Heart left ventricle (tissue), 16 donors: ENCODE data around the gene DIMT1. TPM values are rescaled to one million over a fixed set of nuclear protein-coding genes. Genes with fewer than 3 reads are reported as not detected.

Source experiments
- ATAC-seq, 4 donors: fragments of 200-7000 bp; cut with Tn5 transposase; one replicate each; pipeline ENCODE4 v1.9.1; 2020 to 2022; ENCODE audit warnings: moderate library complexity in 4 of 4, mild to moderate bottlenecking in 3 of 4, moderate number of reproducible peaks in 1 of 4
- DNase-seq, 5 donors: peaks; one replicate each; pipeline ENCODE4 v3.0.0-alpha.2; 2020
- H3K27ac ChIP-seq, 12 donors: fragments of 200-600 bp; sonication (generic) in 4 of 12; one replicate each; pipeline versions ENCODE4 v1.5.0 to v1.8.0; 2016 to 2022; ENCODE audit warnings: mild to moderate bottlenecking in 2 of 12
- H3K27me3 ChIP-seq, 9 donors: fragments of 200-600 bp; sonication (generic) in 2 of 9; one replicate each; pipeline versions ENCODE4 v1.5.1 to v1.8.0; 2016 to 2022; ENCODE audit warnings: mild to moderate bottlenecking in 3 of 9
- H3K36me3 ChIP-seq, 9 donors: fragments of 200-600 bp; sonication (generic) in 2 of 9; one replicate each; pipeline versions ENCODE4 v1.5.0 to v1.8.0; 2018 to 2022; ENCODE audit warnings: mild to moderate bottlenecking in 2 of 9
- H3K4me1 ChIP-seq, 12 donors: fragments of 200-600 bp; sonication (generic) in 4 of 12; one replicate each; pipeline versions ENCODE4 v1.5.0 to v1.8.0; 2016 to 2022; ENCODE audit warnings: mild to moderate bottlenecking in 3 of 12
- H3K4me3 ChIP-seq, 12 donors: fragments of 200-600 bp; sonication (generic) in 4 of 12; one replicate each; pipeline versions ENCODE4 v1.5.0 to v1.8.0; 2017 to 2022; ENCODE audit warnings: mild to moderate bottlenecking in 9 of 12, moderate library complexity in 4 of 12
- H3K9me3 ChIP-seq, 12 donors: fragments of 200-600 bp; sonication (generic) in 4 of 12; one replicate each; pipeline versions ENCODE4 v1.5.0 to v1.8.0; 2016 to 2022; ENCODE audit warnings: mild to moderate bottlenecking in 1 of 12
- POLR2A ChIP-seq, 2 donors: fragments of 450-650 bp; IDR thresholded peaks; one replicate each; pipeline ENCODE4 v1.6.1; 2017; ENCODE audit warnings: antibody characterized with exemption in 2 of 2, mild to moderate bottlenecking in 2 of 2, moderate library complexity in 2 of 2
- WGBS, 4 donors: extraction: QIAGEN DNeasy Blood & Tissue Kit in 2 of 4; methylation state at CpG; one replicate each; pipeline versions ENCODE4 v1.1.5 to v1.1.7; 2013 to 2018; 5-methylcytosine and 5-hydroxymethylcytosine counted together
- intact Hi-C, 10 donors: fragments of 100-400 bp; cut with DNase I; formaldehyde crosslinking; loops; one replicate each; pipeline versions ENCODE4 v1.11.1 to v1.14.2; 2022
- long read RNA-seq, 3 donors: library from polyadenylated mRNA; unstranded; transcript quantifications; one replicate each; pipeline ENCODE4 v2.0.0, GENCODE V29; 2020 to 2021
- polyA plus RNA-seq, 2 donors: library from polyadenylated mRNA; stranded (reverse); fragments of 200-250 nt; gene quantifications; one replicate each; pipeline ENCODE4 v1.2.3, GENCODE V29; 2013
- total RNA-seq, 9 donors: library from RNA; depleted of rRNA in 2 of 9; stranded (reverse); fragments of >200 nt in 2 of 9; fragmentation: NEBNext Ultra II Directional in 3 of 9; extraction: Animal tissue kit (Norgen Biotek cat#: 25700) in 3 of 9; gene quantifications; one replicate each; pipeline versions ENCODE4 v1.1.0 to v1.2.4, GENCODE V29; 2016 to 2023
- TF ChIP-seq, protein P1 (sequence below), 12 donors: fragments of 200-600 bp; sonication (generic) in 4 of 12; IDR thresholded peaks; one replicate each; pipeline versions ENCODE4 v1.5.0 to v1.8.0; 2018 to 2022; ENCODE audit warnings: antibody characterized with exemption in 12 of 12, mild to moderate bottlenecking in 5 of 12
- donor health status: ischemic (EF 13 %, LVEDD 7.1; RV severe dilation, severe dysfunction).
- donor health status: healthy with polysubstance abuse.
- donor health status: DM: no; HTN: yes; CAD: no.
- donor health status: DM: no; HTN: no; CAD: no.
- donor health status: ischemic (EF 25% LVEDD 6.9; RV normal size, moderate dysfunction).
- donor health status: ischemic (EF 25% LVEDD 5.7; RV mildly dilated, moderate dysfunction).
- donor health status: healthy.
- donor health status: DM: yes; HTN: yes; CAD: no.
- donor health status: ischemic (EF 35%, LVEDD 5.7; RV mildly dilated, moderate dysfunction).
- donor health status: nonischemic (EF 11% LVEDD 7.7; RV severe dilation, severe dysfunction).
- donor health status: DM: yes; HTN: yes; CAD: no.
- donor health status: PGD.
- donor health status: ischemic (EF 29% LVEDD 5.4; RV normal size, mild dysfunction).
- donor health status: nonischemic (EF 23%, LVEDD 6.1; RV moderate dilation, normal function).

Gene DIMT1
- 10 to 100 TPM; 16.5 to 23.3 (median 18.4) TPM for total RNA-seq
- 10 to 100 TPM in 1 of 2 donors, 1 to 10 TPM in 1; 9.0 to 24.1 TPM for polyA plus RNA-seq
- long read RNA-seq, donor 1, transcript DIMT1-201 (12 exons, 2,859 nt) = major isoform, 25 of 30 reads
- long read RNA-seq, donor 1, partial matches to known transcripts = 0 of 30 reads
- long read RNA-seq, donor 1, other reads (novel, unspliced or antisense) = 3 of 30 reads
- long read RNA-seq, donor 2, transcript DIMT1-201 (12 exons, 2,859 nt) = major isoform, 142 of 158 reads
- long read RNA-seq, donor 2, partial matches to known transcripts = 6 of 158 reads
- long read RNA-seq, donor 2, other reads (novel, unspliced or antisense) = 5 of 158 reads
- long read RNA-seq, donor 3, transcript DIMT1-201 (12 exons, 2,859 nt) = major isoform, 19 of 24 reads
- long read RNA-seq, donor 3, partial matches to known transcripts = 0 of 24 reads
- long read RNA-seq, donor 3, other reads (novel, unspliced or antisense) = 3 of 24 reads

DNA sequence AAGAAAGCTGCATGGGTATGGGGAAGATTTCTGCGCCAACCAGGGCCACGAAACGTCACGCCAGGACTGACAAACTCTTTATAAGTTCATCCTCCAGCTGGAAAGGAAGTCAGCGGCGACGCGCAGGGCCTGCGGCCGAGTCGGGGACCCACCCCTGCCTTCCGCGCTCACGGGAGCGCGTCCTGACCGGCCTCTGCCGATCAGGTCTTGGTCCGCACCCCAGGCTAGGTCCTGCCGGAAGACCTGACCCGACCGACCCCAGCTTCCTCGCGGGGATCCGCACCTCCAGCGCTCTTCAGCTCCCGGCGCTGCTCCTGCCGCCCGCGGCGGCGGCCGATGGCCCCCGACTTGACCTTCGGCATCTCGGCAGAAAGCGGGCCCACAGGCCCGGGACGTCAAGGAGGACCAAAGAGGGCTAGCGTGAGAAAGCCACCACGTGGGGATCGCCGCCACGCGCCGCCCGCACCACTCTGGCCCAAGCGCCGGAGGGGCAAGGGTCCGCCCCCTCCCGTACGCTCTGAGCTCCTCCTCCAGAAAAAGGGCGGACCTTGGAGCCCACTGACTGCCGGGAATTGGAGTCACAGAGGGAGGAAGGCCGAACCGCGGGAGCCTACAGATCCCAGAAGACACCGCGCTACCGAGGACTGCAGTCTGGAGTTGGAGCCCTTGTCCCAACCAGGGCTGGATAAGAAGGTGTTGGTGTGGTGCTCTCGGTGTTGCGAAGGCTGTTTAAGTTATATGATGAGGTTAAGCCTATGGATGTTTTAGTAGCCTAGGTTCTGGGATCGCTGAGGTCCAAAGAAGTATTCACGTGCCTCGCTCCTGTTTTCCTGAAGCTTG is at the start of gene DIMT1:
Gene DIMT1, minus strand, starts transcription at position 495 of the 840 bp plus-strand sequence. Its CDS starts 133 bp downstream, at position 362.
- ATAC-seq (peak; percentile 99 to 100 (median 100)), DNase-seq (peak; percentile 96 to 97 (median 96))
- 0 to 2% (median 0%) methylated on average over 26 to 66 of the region's 66 CpGs for WGBS, 4 donors

DNA sequence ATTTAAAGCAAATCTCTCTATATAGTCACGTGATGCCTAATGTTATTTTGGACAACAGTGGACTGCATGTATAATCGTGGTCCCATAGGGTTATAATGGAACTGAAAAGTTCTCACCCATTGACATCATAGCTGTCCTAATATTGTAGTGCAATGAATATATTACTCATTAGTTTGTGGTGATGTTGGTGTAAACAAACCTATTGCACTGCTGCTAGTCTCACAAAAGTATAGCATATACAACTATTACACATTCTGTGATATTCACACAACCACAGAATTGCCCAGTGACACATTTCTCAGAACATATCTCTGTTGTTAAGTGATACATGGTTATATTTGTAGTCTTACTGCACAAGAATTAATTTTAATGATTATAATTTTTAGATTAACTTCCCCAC is 46.6 kb upstream of the DIMT1 start:
- Histone ChIP-seq H3K36me3 (peaks cover 0 to 67% (median 38%) of the 10 kb centered on the region in 9 donors), H3K27ac (no peak overlapping the region), H3K27me3 (no peaks in the 10 kb centered on the region), H3K4me3 (no peak overlapping the region), H3K9me3 (no peaks in the 10 kb centered on the region), H3K4me1 (no peaks in the 10 kb centered on the region)
- no peak for TF ChIP-seq POLR2A (IDR thresholded peaks at IDR 0.05)
- no peak for ATAC-seq
- DNase-seq = no peak
- WGBS, 4 donors = 82 to 87% (median 85%) methylated on average over 2 of the region's 2 CpGs
- intact Hi-C loops = no loop called here

More for the DNA sequence above, at the start of gene DIMT1:
- H3K4me3 ChIP-seq = peak within 1 kb of the TSS; percentile 54 to 99 (median 80)
- peaks cover 0 to 31% (median 21%) of the 10 kb centered on the region in 9 donors for H3K36me3 ChIP-seq
- no peaks in the 10 kb centered on the region for H3K9me3 ChIP-seq
- peak; percentile 2 to 89 for TF ChIP-seq POLR2A (IDR thresholded peaks at IDR 0.05)
- TF ChIP-seq, protein P1, sequence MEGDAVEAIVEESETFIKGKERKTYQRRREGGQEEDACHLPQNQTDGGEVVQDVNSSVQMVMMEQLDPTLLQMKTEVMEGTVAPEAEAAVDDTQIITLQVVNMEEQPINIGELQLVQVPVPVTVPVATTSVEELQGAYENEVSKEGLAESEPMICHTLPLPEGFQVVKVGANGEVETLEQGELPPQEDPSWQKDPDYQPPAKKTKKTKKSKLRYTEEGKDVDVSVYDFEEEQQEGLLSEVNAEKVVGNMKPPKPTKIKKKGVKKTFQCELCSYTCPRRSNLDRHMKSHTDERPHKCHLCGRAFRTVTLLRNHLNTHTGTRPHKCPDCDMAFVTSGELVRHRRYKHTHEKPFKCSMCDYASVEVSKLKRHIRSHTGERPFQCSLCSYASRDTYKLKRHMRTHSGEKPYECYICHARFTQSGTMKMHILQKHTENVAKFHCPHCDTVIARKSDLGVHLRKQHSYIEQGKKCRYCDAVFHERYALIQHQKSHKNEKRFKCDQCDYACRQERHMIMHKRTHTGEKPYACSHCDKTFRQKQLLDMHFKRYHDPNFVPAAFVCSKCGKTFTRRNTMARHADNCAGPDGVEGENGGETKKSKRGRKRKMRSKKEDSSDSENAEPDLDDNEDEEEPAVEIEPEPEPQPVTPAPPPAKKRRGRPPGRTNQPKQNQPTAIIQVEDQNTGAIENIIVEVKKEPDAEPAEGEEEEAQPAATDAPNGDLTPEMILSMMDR (IDR thresholded peaks at IDR 0.05) = peak in 1 of 12 donors; percentile 17
- intact Hi-C loops = loop anchor here in 2 of 10 donors (5.0 to 10.0 kb wide), 2 partner anchors 96 to 99 kb away; partner anchors contain the start of gene KIF2A (in 2 of the 2)
- peak within 1 kb of the TSS; percentile 82 to 98 (median 96) for H3K27ac ChIP-seq
- H3K4me1 ChIP-seq = peaks cover 0 to 22% (median 12%) of the 10 kb centered on the region in 12 donors
- H3K27me3 ChIP-seq = no peaks in the 10 kb centered on the region

DNA sequence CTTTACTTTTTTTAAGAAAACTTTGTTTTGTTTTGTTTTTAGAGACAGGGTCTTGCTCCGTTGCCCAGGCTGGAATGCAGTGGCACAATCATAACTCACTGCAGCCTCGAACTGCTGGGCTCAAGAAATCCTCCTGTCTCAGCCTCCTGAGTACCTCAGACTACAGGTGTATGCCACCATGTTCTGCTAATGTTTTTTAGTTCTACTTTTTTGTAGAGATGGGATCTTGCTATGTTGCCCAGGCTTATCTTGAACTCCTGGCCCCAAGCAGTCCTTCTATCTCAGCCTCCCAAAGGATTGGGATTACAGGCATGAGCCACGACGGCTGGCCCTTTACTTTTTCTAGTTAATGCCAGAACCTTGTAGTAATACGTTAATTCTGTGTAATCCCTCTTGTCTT is 44.8 kb upstream of the DIMT1 start:
- no peak overlapping the region for H3K27ac ChIP-seq
- no peak overlapping the region for H3K4me3 ChIP-seq
- intact Hi-C loops = no loop called here
- H3K36me3 ChIP-seq = peaks cover 0 to 57% (median 34%) of the 10 kb centered on the region in 9 donors
- no peaks in the 10 kb centered on the region for H3K27me3 ChIP-seq
- TF ChIP-seq, protein P1 (IDR thresholded peaks at IDR 0.05) = no peak
- no peak for TF ChIP-seq POLR2A (IDR thresholded peaks at IDR 0.05)
- no peak for DNase-seq
- no peaks in the 10 kb centered on the region for H3K4me1 ChIP-seq
- H3K9me3 ChIP-seq = no peaks in the 10 kb centered on the region
- ATAC-seq = no peak
- 87 to 98% (median 95%) methylated on average over 5 of the region's 5 CpGs for WGBS, 4 donors

DNA sequence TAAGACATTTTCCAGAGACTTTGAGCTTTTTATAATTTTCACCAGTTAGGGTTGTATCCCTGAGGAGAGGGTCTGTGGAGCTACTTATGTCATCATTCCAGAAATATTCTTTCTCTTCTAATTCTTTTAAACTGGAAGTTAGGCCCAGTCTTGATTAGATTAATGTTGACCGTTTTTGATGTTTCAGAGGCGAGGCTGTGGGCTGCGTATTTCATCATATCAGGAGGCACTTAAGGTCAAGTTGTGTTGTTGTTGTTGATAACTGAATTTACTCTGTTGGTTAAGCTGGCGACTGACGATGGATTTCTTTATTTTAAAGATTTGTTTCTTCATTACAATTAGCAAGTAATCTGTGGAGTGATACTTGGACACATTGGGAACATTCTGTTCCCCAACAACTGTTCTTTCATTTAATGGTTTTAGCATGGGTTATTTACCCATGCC is 28.9 kb upstream of the DIMT1 start:
- peaks cover 0 to 6% (median 0%) of the 10 kb centered on the region in 9 donors for H3K36me3 ChIP-seq
- TF ChIP-seq POLR2A (IDR thresholded peaks at IDR 0.05) = no peak
- TF ChIP-seq, protein P1 (IDR thresholded peaks at IDR 0.05) = no peak
- H3K27ac ChIP-seq = peak overlapping the region; percentile 53 to 77 (median 69)
- H3K4me1 ChIP-seq = peaks cover 2 to 41% (median 26%) of the 10 kb centered on the region in 12 donors
- ATAC-seq (peak; percentile 24 to 29 (median 25)), DNase-seq (no peak)
- no peaks in the 10 kb centered on the region for H3K9me3 ChIP-seq
- intact Hi-C loops = no loop called here
- H3K27me3 ChIP-seq = no peaks in the 10 kb centered on the region
- 23 to 35% (median 29%) methylated on average over 5 of the region's 5 CpGs for WGBS, 4 donors
- peak overlapping the region in 7 of 12 donors; percentile 7 to 36 (median 16) for H3K4me3 ChIP-seq
